Measurements from ENCODE around the gene MPP3. TPM values are rescaled to one million over a fixed set of nuclear protein-coding genes. Genes with fewer than 3 reads are reported as not detected.
A peak's percentile ranks its signal among the peaks of the same experiment; 100 is the strongest.

The MPP3 gene
- total and polyA plus RNA-seq, 9 of the 15 experiments (the other 6 are each of a cell fraction or from before 2014, with no cell fraction given) = 0.41 to 10.4 (median 4.5) TPM

GRCh38 chr17:43846221-43846712 lies 13.3 kb upstream of the MPP3 start:
- intact Hi-C loops (cut with micrococcal nuclease) (loop anchor here (2.0 to 10.0 kb wide), 2 partner anchors 67 to 151 kb away; partner anchors contain the start of gene DUSP3), in situ Hi-C loops (cut with MboI) (no loop called here)
- FAIRE-seq = peak; percentile 79
- Histone ChIP-seq H3K9ac (ENCODE audit: insufficient read depth in 1 of 2, low read depth in 2 of 2, low read length in 2 of 2) (no peak overlapping the region), H3K9me1 (ENCODE audit: control insufficient read depth, insufficient read depth, low read length) (no peaks in the 10 kb centered on the region), H3K79me2 (ENCODE audit: control insufficient read depth, insufficient read depth, low read length) (no peaks in the 10 kb centered on the region), H3K4me1 (replicated peaks in 1 of 2; ENCODE audit: control insufficient read depth in 2 of 2, insufficient read depth in 2 of 2, low read length in 2 of 2) (peaks cover 6 to 17% of the 10 kb centered on the region in 2 experiments; a peak in 2 of 5 replicates), H3K4me3 (no peak overlapping the region), H2AFZ (ENCODE audit: low read depth, low read length) (peak overlapping the region; percentile 58; the same call in 1 of the 2 replicates), H3K27ac (ENCODE audit: extremely low read depth, low read depth, low read length) (no peak overlapping the region), H3K27me3 (ENCODE audit: control insufficient read depth in 2 of 2, insufficient read depth in 2 of 2, low read length in 2 of 2) (peaks cover 10 to 21% of the 10 kb centered on the region in 2 experiments), H4K20me1 (replicated peaks; ENCODE audit: control insufficient read depth, insufficient read depth, low read length) (no peaks in the 10 kb centered on the region), H3K36me3 (ENCODE audit: control insufficient read depth, insufficient read depth, low read length) (no peaks in the 10 kb centered on the region), H3K4me2 (ENCODE audit: insufficient read depth, low read length) (no peak overlapping the region), H3K9me3 (replicated peaks; ENCODE audit: control insufficient read depth, insufficient read depth, low read depth, low read length) (no peaks in the 10 kb centered on the region)
- ChIA-PET POLR2A (interaction anchor here (0.6 to 1.3 kb wide), 3 partner anchors 67 to 1197 kb away, joined by 3 to 5 read pairs (median 3); partner anchors contain the start of gene DUSP3), CTCF (ENCODE audit: low intra/inter-chr PET ratio) (interaction anchor here (0.6 to 2.1 kb wide), 4 partner anchors 67 to 152 kb away, joined by 3 to 17 read pairs (median 6); no protein-coding TSS in a partner anchor)
- BruUV-seq (replicated peaks) = no TSS peak
- peak; percentile 83 to 92 (median 90) for DNase-seq (ENCODE audit: extremely low read depth in 1 of 4, low spot score in 3 of 4)
- peak; percentile 99 for ATAC-seq
- 7% methylated on average over 13 of the region's 13 CpGs for WGBS (ENCODE audit: insufficient coverage, low coverage, missing lambda C conversion rate)
- TF ChIP-seq RB1 (IDR thresholded peaks at IDR 0.05; ENCODE audit: low read depth) (peak; percentile 73; the same call in 1 of the 2 replicates), ZBTB7A (IDR thresholded peaks at IDR 0.05; ENCODE audit: borderline replicate concordance, control insufficient read depth, low read depth, low read length) (peak; percentile 87), REST (IDR thresholded peaks at IDR 0.05; ENCODE audit: borderline replicate concordance) (peak; percentile 67; the same call in 1 of the 2 replicates), REST (CRISPR knock-in tag; IDR thresholded peaks at IDR 0.05; ENCODE audit: low read depth) (no peak), KLF16 (IDR thresholded peaks at IDR 0.05) (0 out of 2 replicates have a peak, but pooled peaks have one; percentile 27), YY1 (IDR thresholded peaks at IDR 0.05; ENCODE audit: borderline replicate concordance in 1 of 3, control insufficient read depth in 1 of 3, extremely low read depth in 1 of 3, insufficient read depth in 3 of 3, insufficient read length in 1 of 3, insufficient replicate concordance in 2 of 3, low read depth in 1 of 3, low read length in 2 of 3) (peak in 1 of 3 experiments; percentile 20), FOXJ2 (tag; IDR thresholded peaks at IDR 0.05) (no peak), VEZF1 (CRISPR knock-in tag; IDR thresholded peaks at IDR 0.05) (peak; percentile 61), HNRNPH1 (optimal IDR thresholded peaks at IDR 0.05; ENCODE audit: low read depth, low read length) (no peak)

Data from K562 (cell line).